ENCODE measurements around the gene DDRGK1.
A peak's percentile ranks its signal among the peaks of the same experiment; 100 is the strongest.

Gene DDRGK1

DNA sequence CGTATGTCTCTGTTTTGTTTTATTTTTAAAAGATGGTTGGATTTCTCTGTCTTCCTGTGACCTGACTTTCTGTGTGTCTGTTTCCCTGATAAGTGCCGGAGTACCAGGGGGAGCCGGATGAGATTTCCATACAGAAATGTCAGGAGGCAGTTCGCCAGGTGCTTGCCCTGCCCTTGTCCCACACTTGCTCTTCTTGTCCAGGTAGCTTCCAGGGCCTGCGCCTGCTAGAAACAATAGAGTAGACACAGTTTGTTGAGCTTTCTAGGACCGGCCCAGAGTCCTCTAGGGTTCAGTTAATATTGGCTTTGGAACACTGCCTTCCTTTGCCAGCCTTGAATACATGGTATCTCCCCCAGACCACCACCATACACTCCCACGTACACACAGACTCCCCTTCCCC, 8.7 kb upstream of the DDRGK1 start:
- Histone ChIP-seq H3K4me1 (ENCODE audit: insufficient read depth, low read length, poor library complexity, severe bottlenecking) (peaks cover 14% of the 10 kb centered on the region), H3K9me2 (replicated peaks; ENCODE audit: low read depth, low read length) (no peaks in the 10 kb centered on the region), H3K36me3 (ENCODE audit: insufficient read depth, low read length) (no peaks in the 10 kb centered on the region), H3K27me3 (ENCODE audit: insufficient read depth, low read length, poor library complexity, severe bottlenecking) (no peaks in the 10 kb centered on the region), H3F3A (ENCODE audit: low read depth) (no peaks in the 10 kb centered on the region), H3K79me2 (ENCODE audit: insufficient read depth, low read length) (peaks cover 33% of the 10 kb centered on the region), H3K4me3 (ENCODE audit: low read length, poor library complexity, severe bottlenecking) (no peak overlapping the region), H3K4me2 (ENCODE audit: low read depth, low read length, poor library complexity, severe bottlenecking) (no peak overlapping the region), H4K20me1 (ENCODE audit: insufficient read depth, low read length, poor library complexity, severe bottlenecking) (no peaks in the 10 kb centered on the region), H3K9ac (ENCODE audit: low read depth, low read length, poor library complexity, severe bottlenecking) (no peak overlapping the region), H2AFZ (ENCODE audit: low read length) (no peak overlapping the region), H3K9me3 (ENCODE audit: insufficient read depth, low read depth, low read length) (no peaks in the 10 kb centered on the region)
- no peak for TF ChIP-seq EZH2phosphoT487 (IDR thresholded peaks at IDR 0.05; ENCODE audit: borderline replicate concordance)
- TF ChIP-seq, protein P1, sequence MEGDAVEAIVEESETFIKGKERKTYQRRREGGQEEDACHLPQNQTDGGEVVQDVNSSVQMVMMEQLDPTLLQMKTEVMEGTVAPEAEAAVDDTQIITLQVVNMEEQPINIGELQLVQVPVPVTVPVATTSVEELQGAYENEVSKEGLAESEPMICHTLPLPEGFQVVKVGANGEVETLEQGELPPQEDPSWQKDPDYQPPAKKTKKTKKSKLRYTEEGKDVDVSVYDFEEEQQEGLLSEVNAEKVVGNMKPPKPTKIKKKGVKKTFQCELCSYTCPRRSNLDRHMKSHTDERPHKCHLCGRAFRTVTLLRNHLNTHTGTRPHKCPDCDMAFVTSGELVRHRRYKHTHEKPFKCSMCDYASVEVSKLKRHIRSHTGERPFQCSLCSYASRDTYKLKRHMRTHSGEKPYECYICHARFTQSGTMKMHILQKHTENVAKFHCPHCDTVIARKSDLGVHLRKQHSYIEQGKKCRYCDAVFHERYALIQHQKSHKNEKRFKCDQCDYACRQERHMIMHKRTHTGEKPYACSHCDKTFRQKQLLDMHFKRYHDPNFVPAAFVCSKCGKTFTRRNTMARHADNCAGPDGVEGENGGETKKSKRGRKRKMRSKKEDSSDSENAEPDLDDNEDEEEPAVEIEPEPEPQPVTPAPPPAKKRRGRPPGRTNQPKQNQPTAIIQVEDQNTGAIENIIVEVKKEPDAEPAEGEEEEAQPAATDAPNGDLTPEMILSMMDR (conservative IDR thresholded peaks at IDR 0.05; ENCODE audit: low read length), result no peak

DNA sequence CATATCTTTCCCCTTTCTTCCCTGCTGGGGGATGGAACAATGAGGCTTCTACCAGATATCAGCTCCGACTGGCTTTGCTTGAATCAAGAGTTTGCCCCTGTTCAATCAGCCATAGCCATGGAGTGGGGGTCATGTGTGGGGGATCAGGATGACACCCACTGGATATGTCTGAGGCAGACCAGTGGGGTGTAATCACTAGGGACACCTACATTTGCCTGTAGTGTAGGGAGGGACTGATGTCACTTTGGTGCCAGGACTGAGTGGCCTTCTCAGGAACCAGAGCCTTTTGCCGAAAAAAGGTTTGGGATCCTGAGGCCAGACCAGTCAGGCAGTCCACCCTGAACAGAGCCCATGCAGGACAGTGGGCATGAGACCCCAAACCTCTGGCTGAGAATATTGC, 5.9 kb upstream of the DDRGK1 start:
- Histone ChIP-seq H4K20me1 (ENCODE audit: insufficient read depth, low read length, poor library complexity, severe bottlenecking) (no peaks in the 10 kb centered on the region), H3F3A (ENCODE audit: low read depth) (no peaks in the 10 kb centered on the region), H3K4me3 (ENCODE audit: low read length, poor library complexity, severe bottlenecking) (peak overlapping the region; percentile 90), H3K36me3 (ENCODE audit: insufficient read depth, low read length) (no peaks in the 10 kb centered on the region), H3K9ac (ENCODE audit: low read depth, low read length, poor library complexity, severe bottlenecking) (peak overlapping the region; percentile 88), H3K4me1 (ENCODE audit: insufficient read depth, low read length, poor library complexity, severe bottlenecking) (peaks cover 18% of the 10 kb centered on the region), H3K9me2 (replicated peaks; ENCODE audit: low read depth, low read length) (no peaks in the 10 kb centered on the region), H2AFZ (ENCODE audit: low read length) (no peak overlapping the region), H3K27me3 (ENCODE audit: insufficient read depth, low read length, poor library complexity, severe bottlenecking) (no peaks in the 10 kb centered on the region), H3K79me2 (ENCODE audit: insufficient read depth, low read length) (peaks cover 33% of the 10 kb centered on the region), H3K9me3 (ENCODE audit: insufficient read depth, low read depth, low read length) (no peaks in the 10 kb centered on the region), H3K4me2 (ENCODE audit: low read depth, low read length, poor library complexity, severe bottlenecking) (peak overlapping the region; percentile 100)
- TF ChIP-seq EZH2phosphoT487 (IDR thresholded peaks at IDR 0.05; ENCODE audit: borderline replicate concordance), result no peak
- TF ChIP-seq, protein P1 (conservative IDR thresholded peaks at IDR 0.05; ENCODE audit: low read length), result no peak

DNA sequence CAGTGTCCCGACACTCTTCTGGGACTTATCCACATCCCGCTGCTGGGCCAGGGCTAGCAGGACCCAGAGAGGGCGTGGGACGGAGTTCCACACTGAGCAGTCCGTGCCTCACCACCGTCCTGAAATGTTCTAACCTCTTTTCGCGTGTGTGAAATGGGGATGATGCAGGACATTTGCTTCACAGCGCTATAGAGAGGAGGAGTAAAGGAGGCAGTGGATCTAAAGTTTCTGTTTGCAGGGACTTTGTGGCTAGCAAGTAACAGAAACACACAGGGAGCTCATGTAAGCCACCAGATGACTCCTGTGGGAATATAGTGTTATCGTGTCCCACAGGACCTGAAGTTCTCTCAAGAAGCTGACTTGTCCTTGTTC, 5.5 kb upstream of the DDRGK1 start:
- Histone ChIP-seq H2AFZ (ENCODE audit: low read length) (peak overlapping the region; percentile 97), H3K9me3 (ENCODE audit: insufficient read depth, low read depth, low read length) (no peaks in the 10 kb centered on the region), H3K36me3 (ENCODE audit: insufficient read depth, low read length) (no peaks in the 10 kb centered on the region), H3F3A (ENCODE audit: low read depth) (no peaks in the 10 kb centered on the region), H3K27me3 (ENCODE audit: insufficient read depth, low read length, poor library complexity, severe bottlenecking) (no peaks in the 10 kb centered on the region), H3K9me2 (replicated peaks; ENCODE audit: low read depth, low read length) (no peaks in the 10 kb centered on the region), H3K79me2 (ENCODE audit: insufficient read depth, low read length) (peaks cover 33% of the 10 kb centered on the region), H3K4me1 (ENCODE audit: insufficient read depth, low read length, poor library complexity, severe bottlenecking) (peaks cover 18% of the 10 kb centered on the region), H3K4me3 (ENCODE audit: low read length, poor library complexity, severe bottlenecking) (peak overlapping the region; percentile 90), H3K4me2 (ENCODE audit: low read depth, low read length, poor library complexity, severe bottlenecking) (peak overlapping the region; percentile 100), H4K20me1 (ENCODE audit: insufficient read depth, low read length, poor library complexity, severe bottlenecking) (no peaks in the 10 kb centered on the region), H3K9ac (ENCODE audit: low read depth, low read length, poor library complexity, severe bottlenecking) (peak overlapping the region; percentile 88)
- TF ChIP-seq, protein P1 (conservative IDR thresholded peaks at IDR 0.05; ENCODE audit: low read length), result no peak
- no peak for TF ChIP-seq EZH2phosphoT487 (IDR thresholded peaks at IDR 0.05; ENCODE audit: borderline replicate concordance)

Measured in Loucy (cell line).